Eye (tissue), 1 donor: ENCODE data around the gene SAMD13.
A peak's percentile ranks its signal among the peaks of the same experiment; 100 is the strongest.

ENCODE experiments used
- DNase-seq: peaks from one replicate; pipeline ENCODE4 v3.0.0-alpha.2; 2015

Gene SAMD13

DNA sequence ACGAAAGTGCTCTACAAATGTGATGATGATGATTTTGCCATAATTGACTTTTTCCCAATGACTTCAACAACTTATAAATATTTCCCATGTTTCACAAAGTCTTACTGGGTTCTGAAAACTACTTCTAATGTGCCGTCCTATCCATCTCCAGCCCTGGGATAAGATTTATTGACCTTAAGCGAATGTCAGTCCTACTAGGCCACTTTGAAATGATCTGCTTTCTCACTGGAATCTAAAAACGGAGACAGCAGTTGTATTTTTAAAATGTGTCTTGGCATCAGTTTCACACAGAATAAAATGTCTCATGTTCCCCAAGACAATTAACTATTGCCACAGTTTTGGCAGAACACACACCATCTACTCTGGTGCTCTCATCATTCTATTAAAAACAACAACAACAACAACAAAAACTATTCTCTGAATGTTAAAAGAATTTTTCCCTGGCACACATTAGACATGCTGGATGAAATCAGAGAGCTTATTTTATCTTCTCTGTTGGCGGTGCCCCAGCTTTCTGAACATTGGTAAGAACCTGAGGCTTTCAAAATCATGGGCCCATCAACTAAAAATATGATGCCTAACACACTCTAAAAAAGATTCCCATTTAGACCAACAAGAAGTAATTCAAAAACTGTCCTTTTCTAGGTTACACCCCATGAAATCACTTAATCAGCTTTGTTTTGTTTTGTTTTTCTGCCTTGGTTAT, 73.6 kb downstream of the SAMD13 start:
- peak; percentile 45 for DNase-seq

DNA sequence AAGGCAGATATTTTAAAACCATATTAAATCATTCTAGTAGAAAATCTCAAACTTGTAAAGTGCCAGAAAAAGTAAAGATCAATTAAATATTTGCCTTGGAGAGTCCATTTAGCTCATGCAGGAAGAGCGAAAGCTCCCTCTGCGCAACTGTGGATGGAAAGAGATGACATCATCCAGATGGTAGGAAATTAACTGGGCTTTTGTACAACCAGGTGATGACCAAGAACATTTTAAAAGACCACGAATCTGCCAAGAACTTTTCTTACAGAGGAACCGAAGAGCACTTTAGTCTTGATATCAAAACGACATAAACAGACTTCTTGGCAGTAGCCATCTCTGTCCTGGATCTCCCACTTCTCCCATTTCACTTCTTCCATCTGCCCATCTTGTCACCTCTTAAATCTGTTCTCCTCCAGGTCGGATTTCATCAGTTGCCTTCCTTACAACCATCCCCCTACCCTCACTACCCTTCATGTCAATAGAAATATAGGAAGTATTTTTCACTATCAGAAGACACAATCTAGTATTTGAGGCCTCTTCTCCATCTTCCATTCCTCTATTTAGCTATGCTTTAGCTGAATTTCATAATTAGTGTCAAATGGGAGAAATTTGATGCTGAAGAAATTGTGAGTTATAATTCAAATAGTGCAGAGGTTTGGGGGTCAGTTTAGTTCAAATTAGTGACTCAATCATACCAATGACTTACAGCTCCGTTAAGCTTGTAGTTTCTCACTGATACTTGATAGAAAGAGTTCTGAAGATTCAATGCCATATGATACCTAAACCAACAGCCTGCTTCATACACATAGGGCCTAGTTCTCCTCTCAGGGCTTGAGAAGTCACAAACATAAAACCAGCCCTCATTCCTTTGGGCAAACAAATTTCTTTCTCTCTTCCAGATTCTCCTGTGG, 74.7 kb downstream of the SAMD13 start:
- DNase-seq, result peak; percentile 37

DNA sequence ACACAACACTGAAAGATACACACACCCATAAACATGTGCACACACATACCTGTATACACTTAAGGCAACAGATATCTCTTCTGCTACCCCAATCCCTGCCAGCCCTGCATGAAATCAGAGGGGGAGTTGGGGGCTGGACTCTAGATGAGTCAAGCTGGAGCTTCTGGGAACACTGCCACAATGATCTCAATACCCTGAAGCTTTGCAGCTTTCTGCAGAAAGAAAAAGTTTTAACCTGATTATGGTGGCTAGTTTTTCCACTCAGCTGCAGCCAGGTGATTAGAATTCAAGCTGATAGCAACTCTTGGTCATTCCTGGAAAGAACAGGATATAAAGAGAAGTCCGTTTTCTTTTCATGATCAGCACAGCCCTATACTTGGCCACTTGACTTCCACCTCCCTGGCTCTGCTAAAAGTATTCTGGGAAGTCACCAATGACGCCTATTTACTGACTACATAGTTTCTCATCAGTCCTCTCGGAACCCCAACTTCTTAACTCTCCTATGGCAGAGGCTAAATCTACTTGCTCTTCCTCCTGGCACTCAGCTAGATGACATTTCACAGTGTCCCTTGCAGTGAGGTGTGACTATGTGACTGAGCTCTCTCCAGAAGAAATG, 76.1 kb downstream of the SAMD13 start:
- peak; percentile 59 for DNase-seq

DNA sequence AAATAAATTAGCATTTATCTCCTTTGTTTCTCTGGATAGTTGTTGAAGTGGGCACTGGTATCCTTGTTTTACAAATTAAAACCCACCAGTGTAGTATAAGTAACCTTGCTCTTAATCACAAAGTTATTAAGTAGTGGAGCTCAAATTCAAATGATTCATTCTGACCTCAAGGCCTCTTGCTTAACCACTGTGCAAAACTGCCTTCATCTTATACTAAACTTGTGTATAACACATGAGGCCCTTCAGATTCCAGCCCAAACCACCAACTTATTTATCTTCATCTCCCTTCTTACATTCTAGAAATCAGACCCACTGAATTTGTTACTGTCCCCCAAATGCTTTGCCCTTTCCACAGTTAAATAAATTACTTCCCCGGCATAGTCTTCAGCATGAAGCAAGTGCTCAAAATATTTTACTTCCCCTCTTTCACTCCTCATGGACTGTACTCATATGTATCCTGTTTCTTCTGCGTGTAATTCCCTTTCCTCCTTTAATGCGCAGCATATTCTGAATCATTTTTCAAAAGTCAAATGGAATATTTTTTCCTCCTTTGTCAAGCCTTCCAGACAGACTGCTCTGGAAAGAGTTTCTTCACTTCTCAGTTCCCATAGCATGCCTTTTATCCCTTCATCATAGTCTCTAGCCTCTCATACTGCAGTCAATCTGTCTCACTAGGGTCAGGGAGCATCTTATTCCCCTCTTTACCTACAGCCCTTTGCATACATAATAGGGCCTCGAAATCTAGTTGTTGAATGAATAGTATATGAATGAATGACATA, 77.8 kb downstream of the SAMD13 start:
- no peak for DNase-seq

- no peak for DNase-seq
Observed at GRCh38 chr1:84379917-84380180, 78.3 kb downstream of the SAMD13 start.

DNA sequence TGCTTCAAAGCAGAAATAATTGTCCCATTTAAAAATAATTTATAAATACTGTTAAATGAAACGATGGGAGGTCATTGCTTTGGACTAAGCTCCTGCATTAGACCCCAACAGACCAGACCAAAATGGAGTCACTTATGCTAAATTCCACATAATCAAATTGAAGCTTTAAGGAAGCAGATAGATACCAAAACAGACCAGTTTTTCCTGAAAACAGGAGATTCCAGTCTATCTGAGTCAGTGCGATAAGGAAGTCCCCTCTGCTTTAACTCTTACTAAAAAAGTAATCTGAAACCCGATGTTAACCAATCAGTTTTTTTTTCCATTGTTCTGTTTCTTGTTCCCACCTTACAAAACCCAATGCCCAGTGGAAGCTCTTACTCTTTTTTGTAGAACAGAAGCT, 80.6 kb downstream of the SAMD13 start:
- DNase-seq, result no peak

DNA sequence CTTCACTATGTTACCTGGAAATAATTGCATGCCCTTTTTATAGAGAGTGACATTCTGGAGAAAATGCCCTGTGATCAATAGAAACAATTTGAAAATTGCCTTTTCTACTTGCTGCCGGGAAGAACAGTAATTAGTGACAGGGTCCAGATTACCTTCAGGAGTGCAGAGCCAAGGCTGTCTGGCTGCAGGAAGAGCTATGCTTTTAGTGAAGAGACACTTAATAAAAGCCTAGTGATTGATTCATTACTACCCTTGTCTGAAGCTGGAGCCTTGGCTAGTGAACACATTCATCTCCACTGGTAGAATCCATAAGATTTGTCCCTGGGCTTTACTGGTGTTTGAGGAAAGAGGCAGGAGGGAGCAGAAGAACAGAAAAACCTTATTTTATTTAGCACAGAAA, 83.8 kb downstream of the SAMD13 start:
- no peak for DNase-seq

GRCh38 chr1:84386716-84387479, 85.4 kb downstream of the SAMD13 start:
- no peak for DNase-seq

- no peak for DNase-seq
Observed at GRCh38 chr1:84387480-84388163, 86.1 kb downstream of the SAMD13 start.

DNA sequence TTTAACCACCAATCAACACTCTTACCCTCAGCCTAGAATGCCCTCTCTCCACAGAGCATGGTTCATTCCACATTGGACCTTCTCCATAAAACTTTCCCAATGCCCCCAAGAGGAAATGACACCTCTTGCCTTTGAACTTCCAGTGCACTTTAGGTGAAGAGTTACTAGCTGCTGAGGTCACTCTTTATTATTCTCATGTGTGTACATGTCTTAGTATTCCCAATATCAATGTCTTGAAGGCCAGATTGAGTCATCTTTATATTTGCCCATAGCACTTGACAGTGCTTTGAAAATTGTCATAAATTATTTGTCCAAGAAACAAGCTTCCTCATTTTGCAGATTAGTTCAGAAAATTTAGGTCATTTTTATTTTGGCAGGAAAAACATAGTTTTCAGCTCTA, 88.7 kb downstream of the SAMD13 start:
- DNase-seq, result no peak

DNA sequence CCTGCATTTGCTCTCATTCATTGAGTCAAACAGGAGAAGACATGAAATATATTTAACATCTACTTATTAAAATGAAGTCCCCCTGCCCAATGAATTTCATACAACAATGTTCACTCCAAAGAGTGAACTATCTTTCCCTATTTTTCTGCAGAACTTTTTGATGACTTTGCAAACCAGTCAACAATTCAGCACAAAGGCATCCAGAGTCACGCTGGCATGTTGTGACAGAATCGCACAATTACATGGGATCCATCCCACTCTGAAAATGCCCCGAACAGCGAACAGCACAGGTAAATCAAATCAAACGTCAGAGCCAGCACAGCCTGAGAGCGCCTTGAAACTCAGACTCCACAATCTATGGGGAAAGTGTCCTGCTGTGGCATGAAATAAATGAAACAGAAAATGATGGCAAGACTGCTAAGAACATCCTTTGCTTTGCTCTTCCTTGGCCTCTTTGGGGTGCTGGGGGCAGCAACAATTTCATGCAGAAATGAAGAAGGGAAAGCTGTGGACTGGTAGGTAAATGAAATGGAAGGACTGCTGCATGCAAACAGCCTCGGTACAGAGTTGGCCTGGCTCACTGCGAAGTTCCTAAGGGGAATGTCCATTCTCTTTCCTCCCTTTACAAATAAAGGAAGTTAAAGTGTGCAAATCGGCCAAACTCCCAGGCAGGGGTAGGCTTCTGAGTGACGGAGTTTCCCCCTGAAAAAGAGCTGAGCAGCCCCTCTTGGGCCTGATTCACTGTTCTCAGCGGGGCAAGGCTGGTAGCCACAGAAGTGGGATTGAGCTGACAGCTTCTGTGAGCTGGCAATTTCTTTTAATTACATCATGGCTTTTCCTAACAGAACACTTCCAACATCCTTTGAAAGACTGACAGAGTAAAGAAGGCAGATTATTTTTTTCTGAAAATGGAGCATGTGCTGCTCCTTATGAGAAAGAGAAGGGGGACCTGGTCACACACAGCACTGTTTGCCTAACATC, 97.0 kb downstream of the SAMD13 start, which contains the start of gene DNASE2B:
Gene DNASE2B, plus strand, starts transcription at position 310 of the 981 bp plus-strand sequence. Its CDS starts 81 bp downstream, at position 391.
- no peak for DNase-seq
